Epidermal melanocyte (primary cell): ENCODE measurements around the gene RPRD1B.
"Not testable (repeated sequence)": the region's sequence is repeated elsewhere in the genome, so short reads cannot be mapped to it uniquely, and the experiment has no call there.

Source experiments
- DNase-seq: peaks from one replicate; pipeline ENCODE4 v3.0.0; 2011; ENCODE audit warnings: low spot score; ENCODE audit not compliant: insufficient read length

The RPRD1B gene

DNA sequence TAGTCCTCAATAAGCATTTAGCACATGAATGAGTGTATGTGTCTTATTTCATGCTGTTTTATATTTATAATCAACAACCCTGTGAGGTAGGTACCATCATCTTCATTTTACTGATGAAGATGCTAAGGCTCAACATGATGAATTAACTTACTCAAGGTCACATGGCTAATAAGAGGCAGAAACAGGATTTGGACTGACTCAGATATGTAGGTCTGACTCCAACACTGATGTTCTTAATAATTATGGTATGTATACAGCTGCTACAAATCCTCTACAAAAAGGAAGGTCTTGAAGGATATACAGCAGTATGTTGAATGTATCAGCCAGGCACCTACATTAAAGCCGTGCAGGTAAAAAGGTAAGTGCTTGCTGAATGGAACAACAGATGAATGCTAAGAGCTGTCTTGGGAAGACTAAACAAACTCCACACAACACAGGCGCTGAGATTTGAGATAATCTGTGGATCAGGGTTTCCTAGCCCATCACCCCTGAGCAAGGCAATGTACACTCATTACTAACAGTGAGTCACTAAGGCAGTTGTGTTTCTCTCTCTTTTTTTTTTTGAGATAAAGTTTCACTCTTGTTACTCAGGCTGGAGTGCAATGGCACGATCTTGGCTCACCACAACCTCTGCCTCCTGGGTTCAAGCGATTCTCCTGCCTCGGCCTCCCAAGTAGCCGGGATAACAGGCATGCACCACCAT is 32.2 kb upstream of the RPRD1B start:
- DNase-seq = no peak

DNA sequence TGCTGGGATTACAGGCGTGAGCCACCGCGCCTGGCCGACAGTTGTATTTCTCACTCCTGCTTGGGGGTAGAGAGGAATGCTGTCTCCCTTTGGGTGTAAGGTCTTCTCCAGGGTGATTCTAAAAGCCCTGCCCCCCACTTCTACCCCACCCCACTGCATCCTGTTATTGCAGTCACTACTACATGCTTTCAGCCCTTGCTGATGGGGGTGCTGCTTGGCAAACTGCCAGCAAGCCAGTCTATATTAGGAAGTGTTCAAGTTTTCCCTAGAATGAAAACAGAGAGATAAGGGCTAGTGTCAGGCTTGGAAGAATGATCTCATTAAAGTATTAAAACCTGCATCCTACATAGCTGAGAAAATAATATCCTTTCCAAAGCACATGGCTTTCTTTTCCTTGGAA is 31.6 kb upstream of the RPRD1B start:
- no peak for DNase-seq

DNA sequence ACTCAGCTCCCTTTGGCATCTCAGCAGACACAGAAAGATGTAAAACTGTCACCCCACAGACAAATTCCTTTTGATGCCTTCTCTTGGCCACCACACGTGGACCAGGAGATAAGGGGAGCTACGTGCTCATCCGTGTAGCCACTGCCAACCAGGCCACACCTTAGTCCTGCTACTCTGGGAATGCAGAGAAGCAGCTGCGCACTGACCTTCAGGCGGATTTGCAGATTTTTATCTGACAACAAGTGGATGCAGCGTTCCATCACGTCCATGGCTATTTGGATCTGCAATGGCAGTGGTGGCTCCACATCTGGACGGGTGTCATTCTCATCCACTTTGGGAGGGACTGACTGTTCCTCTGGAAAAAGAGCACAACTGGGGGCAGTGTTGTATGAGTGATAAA is 31.1 kb upstream of the RPRD1B start:
- DNase-seq = no peak

DNA sequence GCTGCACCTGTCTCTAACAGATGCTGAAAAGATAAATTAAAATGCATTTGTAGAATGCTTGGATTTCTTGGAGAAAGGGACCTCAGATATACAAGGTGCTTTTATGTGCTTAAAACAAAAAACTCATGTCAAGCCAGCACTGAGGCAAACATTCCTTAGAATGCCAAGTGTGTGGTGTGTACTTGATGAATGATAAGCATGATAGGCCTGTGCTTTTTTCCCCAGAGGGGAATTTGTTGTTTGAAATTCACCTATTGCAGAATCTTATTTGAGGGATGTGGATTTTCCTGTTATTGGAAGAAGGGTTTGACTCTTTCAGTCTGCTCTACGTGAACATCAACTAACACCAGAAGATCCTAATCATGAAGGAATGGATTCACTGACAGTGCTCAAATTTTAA is 29.1 kb upstream of the RPRD1B start:
- no peak for DNase-seq

DNA sequence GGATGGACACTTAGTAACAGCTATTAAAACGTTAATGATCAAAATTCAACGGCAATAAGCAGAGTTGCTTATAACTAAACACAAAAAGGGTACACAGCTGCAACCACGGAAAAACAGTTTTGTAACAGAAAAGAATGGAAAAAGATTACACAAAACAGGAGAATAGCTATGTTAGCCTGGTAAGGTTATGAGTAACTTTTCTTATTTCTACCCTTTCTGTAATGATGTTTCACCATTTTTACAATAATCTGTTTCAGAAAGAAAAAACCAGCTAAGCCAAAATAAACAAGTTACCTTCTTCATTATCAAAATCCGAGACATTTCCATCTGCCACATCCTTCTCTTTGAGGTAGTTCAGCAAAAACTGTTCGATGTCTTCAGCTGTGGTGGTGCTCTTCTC is 27.6 kb upstream of the RPRD1B start:
- DNase-seq = no peak

DNA sequence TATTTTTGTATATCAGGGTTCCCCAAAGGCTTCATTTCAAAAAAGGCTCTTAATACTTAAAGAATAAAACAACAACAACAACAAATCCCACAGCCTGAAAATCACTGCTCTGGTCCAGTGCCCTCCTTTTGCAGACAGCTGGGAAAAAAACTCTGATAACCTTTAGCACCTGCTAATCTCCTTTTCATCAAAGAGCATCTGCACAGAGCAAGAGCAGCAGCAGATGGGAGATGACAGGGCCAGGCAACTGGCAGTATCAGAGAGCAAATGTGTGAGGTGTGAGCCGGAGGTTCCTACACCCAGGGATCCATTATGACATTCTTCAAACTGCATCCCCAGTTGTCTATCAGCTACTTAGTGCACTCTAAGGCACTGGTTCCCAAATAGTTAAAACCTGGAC is 26.0 kb upstream of the RPRD1B start:
- no peak for DNase-seq

DNA sequence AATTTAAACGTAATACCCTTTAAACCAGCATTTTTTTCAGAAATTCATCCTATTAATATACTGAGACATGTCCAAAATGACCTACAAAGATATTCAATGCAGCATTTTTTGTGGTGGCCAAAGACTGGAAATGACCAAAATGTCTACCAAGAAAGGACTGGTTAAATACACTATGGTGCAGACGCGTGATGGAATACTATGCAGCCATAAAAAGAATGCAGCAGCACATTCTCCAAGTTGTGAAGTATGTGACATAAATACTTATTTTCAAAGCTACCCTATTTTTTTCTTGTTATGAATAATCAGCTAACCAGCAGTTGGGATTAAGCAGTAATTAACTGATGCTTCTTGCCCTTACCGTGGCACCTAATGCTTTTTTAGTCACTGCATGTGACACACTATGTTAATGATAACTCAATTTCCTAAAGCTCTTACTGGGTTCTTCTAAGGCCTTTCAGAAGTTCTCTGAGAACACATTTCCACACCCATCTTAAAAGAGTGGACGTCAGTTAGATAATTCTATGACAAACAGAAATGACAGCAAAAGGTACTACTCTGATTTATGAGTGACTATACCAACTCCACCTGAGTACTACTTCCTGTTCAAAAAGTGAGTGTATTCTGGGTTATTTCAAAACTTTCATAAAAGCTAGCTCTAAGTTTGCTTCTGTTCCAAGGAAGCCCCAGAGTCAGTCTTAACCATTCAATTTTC is 25.2 kb upstream of the RPRD1B start:
- no peak for DNase-seq

DNA sequence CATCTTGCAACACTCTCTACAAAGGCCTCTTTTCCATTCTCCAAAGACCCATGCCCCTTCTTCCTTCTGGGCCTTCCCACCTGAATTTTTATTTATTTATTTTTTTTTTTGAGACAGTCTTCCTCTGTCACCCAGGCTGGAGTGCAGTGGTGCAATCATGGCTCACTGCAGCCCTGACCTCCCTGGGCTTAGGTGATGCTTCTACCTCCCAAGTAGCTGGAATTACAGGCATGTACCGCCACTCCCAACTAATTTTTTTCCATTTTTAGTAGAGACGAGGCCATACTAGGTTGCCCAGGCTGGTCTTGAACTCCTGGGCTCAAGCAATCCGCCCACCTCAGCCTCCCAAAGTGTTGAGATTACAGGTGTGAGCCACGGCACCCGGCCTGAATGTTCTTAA is 24.1 kb upstream of the RPRD1B start:
- DNase-seq = not testable (repeated sequence)

DNA sequence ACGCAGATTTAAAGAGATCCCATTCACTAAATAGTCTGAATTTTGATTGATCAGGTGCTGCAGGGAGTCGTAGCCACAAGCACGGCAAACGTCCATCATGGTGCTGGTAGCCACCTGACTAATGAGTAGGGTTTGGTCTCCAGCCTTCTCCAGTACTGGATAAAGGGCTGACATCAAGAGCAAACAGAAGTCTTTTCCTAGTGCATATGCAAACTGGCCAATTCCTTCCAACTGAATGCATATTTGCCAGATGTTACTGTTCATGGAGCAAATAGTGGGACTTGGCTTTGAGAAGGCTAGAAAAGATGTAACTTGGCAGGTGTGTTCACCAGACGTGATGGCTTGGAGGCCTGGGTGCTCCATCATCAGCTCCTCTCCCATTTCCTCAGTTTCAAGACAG is 21.9 kb upstream of the RPRD1B start:
- DNase-seq = no peak

DNA sequence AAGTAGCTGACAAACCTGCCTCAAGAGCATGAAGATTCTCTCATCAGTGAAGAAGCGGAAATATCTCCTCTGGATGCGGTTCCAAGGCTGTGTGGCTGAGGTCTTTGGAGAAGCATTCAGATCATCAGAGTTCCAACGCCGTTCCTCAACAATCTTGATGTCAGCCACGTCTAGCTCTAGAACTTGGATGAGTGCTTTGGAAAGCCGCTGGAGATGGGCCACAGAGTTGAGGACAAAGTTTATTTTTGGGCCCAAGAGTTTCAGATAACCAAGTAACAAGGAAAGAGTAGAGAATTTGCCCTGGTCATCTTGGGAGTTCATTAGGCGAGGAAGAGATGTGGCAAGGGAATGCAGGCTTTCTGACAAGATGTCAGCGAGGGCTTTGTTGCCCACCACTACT is 21.2 kb upstream of the RPRD1B start:
- DNase-seq = no peak

DNA sequence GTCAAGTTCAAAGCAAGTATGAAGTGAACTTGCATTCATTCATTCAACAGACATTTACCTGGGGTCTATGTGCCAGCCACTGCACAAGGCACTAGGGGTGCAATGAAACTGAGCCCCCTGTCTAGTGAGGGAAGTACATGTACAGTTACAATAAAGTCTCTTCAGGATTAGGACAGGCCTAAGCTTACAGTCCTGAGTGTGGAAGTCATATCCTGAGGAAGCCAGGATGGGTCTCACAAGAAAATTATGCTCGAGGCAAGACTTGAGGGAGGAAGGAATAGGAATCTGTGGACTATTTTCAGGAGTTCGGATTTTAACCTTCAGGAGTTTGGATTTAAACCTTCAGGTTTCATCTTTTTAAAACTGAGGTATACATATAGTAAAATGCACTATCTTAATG is 19.7 kb upstream of the RPRD1B start:
- DNase-seq = no peak

DNA sequence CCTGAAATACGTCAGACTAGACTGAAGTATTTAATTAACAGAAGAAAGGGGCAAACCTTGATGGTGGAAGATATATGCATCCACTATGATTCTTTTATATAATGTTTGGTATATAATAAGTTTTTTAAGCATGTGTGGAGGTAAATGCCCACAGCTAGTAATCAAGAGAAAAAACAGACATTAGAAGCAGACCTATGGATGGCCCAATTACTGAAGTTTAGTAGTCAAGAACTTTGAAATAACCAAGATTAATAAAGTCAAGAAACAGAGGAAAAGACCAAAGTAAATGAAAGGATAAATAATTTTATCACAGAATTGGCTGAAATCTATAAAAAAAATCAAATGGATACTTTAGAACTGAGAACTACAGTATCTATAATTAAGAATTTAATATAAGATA is 15.6 kb upstream of the RPRD1B start:
- DNase-seq = no peak

DNA sequence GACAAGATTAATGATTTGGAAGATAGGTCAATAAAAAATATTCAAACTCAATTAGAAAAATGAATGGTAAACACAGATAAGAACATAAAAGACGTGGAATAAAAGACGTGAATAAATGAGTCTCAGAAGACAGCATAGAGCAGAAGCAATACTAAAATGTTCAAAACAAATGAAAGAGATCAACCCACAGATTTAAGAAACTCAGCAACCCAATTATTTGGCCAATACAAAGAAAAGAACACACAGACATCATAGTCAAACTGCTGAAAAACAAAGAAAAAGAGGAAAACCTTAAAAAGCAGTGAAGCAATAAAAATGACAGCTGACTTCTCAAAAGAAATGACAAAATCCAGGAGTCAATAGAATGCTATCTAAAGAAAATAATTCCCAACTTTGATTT is 15.2 kb upstream of the RPRD1B start:
- no peak for DNase-seq

DNA sequence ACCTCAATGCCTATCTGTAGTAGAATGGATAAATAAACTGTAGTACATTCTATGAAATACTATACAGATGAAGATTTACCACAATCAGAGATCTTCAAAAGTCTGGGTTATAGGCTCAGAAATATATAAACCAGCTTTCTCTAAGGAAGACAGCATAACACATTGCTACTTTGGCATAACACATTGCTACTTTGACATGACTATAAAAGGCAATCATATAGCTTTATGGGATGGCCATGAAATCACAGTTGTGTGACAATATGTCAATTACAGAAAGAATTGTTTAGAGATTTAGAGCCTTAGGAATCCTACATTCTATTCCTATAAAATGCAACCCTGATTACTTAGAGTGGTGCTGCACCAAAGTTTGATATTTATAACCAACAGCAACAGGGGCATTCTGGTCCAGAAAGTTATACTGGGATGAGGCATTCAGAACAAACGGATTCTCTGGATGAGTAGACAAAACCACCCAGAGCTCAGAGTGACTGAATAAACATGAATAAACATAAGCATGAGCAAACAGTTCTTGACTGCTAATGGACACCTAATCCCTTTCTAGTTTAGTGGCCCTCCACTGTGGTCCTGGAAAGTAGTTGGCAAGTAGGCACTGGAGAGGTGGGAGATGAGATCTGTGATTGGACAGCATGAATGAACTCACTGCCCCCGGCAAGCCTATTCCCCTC is 12.3 kb upstream of the RPRD1B start:
- DNase-seq = no peak

DNA sequence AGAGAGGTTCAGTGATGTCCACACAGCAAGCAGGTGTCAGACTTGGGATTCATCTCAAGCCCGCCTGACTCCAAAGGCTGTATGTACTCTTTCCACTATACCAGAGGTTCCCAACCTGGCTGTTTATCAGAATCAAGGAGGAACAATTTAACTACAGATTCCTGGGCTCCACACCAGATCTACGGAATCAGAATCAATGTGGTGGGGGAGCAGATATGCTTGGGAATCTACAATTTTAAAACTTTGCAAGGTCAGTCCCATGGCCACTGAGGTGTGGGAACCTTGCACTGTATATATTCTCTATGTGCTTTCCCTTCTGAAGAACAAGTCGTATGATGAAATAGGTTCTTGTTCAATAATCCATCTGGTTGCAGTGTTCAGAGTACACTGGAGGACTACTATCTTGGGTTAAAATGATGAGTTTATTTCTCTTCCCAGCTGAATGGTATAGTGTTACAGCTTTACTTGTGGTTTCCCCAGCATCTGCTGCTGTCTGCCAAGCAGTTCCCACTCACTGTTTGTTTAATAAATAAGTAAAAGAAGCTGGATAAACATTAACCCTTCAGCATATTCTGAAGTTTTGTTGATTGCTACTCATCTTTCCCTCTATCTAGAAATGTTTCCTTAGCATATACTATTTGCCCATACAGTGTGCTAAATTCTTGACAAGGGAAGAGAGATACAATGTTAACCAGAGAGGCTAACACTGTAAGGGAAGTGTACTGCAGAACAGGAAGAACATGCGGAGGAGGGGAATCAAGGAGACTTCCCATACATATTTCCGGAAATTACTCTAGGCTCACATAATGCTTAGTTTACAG is 10.2 kb upstream of the RPRD1B start:
- no peak for DNase-seq

DNA sequence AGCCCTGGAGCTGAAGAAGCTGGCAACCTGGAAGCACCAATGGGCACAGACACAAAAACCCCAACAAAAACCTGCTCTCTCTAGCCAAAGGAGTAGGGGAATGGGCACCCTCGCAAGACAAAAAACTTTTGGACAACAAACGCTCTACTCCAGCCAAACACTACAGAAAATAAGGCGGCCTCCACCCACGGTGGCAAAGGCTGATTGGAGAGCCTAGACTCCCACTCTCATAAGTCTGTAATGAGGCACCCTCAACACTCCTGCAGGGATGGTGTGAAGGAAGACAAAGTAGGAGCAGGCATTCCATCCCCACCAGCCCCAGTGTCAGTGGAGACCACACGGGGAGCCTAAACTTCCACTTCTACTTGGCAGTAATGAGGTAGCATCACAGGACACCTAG is 9.1 kb upstream of the RPRD1B start:
- DNase-seq = no peak

DNA sequence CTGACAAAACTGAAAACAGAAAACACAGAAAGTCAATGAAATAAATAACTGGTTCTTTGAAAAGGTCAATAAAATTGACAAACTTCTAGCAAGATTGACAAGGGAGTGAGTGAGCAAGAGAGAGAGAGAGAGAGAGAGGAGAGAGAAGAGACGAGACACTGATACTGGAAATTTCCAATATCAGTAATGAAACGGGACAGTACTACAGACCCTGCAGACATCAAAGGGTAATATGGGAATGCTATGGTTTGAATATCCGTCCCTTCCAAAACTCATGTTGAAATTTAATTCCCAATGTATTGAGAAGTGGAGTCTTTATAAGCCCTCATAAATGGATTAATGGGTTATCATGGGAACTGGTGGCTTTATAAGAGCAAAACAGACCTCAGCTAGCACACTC is 4.1 kb upstream of the RPRD1B start:
- no peak for DNase-seq

DNA sequence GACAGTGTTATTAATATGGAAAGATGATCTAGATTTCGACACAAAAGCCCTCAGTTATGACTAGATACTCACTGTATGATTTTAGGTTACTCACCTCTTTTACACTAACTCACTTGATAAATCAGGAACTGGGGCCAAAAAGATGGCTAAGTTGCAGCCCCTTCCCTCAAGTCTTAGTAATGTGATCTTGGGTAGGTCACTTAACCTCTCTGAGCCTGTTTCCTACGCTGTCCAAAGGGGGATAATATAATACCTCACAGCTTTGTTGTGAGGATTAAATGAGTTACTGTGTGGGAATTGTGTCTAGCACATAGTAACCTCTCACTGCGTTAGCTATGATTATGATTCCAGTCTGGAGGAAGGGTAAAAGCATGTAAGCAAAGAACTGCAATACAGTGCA is 1.6 kb upstream of the RPRD1B start:
- no peak for DNase-seq

DNA sequence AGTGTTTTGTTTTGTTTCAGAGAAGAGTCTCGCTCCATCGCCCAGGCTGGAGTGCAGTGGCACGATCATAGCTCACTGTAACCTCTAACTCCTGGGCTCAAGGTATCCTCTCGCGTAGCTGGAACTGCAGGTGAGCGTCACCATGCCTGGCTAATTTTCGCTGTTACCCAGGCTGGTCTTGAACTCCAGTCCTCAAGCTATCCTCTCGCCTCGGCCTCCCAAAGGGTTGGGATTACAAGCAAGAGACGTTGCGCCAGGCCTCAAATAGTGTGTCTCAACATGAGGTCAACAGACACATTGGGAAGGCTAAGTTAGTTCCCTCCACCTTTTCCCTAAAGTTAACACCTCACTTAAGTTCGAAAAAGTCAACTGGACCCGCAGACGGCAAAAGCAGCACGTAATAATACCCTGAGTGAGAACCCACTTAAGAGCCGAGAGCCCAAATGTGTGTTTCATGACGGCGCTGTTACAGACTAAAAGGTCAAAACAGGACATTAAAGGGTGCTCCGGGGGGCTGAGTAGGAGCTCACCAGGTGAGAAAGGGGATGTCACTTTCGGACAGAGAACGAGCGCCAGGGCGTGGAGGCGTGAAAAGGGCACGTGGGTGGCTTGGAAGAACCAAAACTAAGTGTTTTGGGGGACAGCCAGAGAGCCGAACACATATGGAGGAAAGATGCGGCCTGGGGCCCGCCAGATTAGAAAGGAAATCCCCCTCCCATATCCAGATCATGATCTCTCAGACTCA is 789 bp upstream of the RPRD1B start:
- DNase-seq = no peak

DNA sequence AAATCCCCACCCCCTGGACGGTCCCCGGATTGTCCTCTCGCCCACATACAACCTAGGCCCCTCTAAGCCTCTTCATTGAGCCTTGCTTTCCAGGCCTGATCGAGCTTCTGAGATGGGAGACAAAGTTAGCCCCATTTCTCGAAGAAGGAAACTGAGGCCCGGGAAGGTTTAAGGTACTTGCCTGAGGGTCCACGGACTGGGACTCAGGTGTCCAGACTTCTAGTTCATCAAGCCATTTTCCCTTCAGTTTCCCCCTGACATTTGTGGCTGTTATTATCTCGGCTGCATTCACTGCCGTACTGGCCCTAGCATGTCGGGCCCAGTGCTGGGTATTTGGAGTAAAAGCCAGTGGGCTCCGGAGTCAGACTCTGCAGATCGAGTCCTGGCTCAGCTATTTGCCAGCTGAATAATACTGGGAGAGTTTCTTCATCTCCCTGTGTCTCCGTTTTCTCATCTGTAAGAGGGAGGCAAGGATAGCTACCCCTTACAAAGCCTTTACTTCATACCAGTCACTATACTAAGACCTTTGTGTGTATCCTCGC is 633 bp downstream of the RPRD1B start:
- DNase-seq = no peak

DNA sequence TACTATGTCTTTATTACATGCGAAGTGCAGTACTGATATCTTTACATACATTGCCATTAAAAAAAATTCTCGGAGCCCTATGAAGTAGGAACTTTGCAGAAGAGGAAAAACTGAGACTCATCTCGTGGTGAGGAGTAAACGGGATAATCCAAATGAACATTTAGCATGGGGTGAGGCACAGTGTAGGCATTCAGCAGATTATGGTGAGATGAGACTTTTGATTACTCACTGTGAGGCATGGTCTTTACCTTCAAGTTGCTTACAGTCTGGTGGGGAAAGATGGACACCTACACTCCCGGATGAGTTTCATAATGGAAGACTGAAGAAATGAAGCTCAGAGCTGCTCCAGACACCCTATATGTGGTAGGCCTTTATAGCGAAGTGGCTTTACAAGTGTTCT is 1.4 kb downstream of the RPRD1B start:
- DNase-seq = no peak
